ENCODE results near the gene IGFALS.

The IGFALS gene

GRCh38 chr16:1791943-1792812, 1.3 kb downstream of the IGFALS start:
- no peaks in the 10 kb centered on the region for H3K4me1 ChIP-seq
- no peak overlapping the region for H3K4me3 ChIP-seq (ENCODE audit: low read depth, low read length)
- H3K9me3 ChIP-seq = no peaks in the 10 kb centered on the region
- TF ChIP-seq CTCF (IDR thresholded peaks at IDR 0.05; ENCODE audit: low read depth, low read length) = no peak
- H3K27me3 ChIP-seq = no peaks in the 10 kb centered on the region
- DNase-seq = peak; percentile 36
- peaks cover 41% of the 10 kb centered on the region for H3K36me3 ChIP-seq

GRCh38 chr16:1791256-1791942, 2.1 kb downstream of the IGFALS start:
- Histone ChIP-seq H3K36me3 (peaks cover 49% of the 10 kb centered on the region), H3K4me1 (no peaks in the 10 kb centered on the region), H3K4me3 (ENCODE audit: low read depth, low read length) (no peak overlapping the region), H3K27me3 (no peaks in the 10 kb centered on the region), H3K9me3 (no peaks in the 10 kb centered on the region)
- TF ChIP-seq CTCF (IDR thresholded peaks at IDR 0.05; ENCODE audit: low read depth, low read length) = no peak
- no peak for DNase-seq

- no peaks in the 10 kb centered on the region for H3K9me3 ChIP-seq
- no peak for DNase-seq
- TF ChIP-seq CTCF (IDR thresholded peaks at IDR 0.05; ENCODE audit: low read depth, low read length) = no peak
- no peak overlapping the region for H3K4me3 ChIP-seq (ENCODE audit: low read depth, low read length)
- H3K4me1 ChIP-seq = no peaks in the 10 kb centered on the region
- peaks cover 50% of the 10 kb centered on the region for H3K36me3 ChIP-seq
- H3K27me3 ChIP-seq = no peaks in the 10 kb centered on the region
These were observed 2.8 kb downstream of the IGFALS start for GRCh38 chr16:1790611-1791255.

GRCh38 chr16:1790261-1790610, 3.3 kb downstream of the IGFALS start:
- H3K9me3 ChIP-seq = no peaks in the 10 kb centered on the region
- no peak for DNase-seq
- peaks cover 51% of the 10 kb centered on the region for H3K36me3 ChIP-seq
- H3K4me1 ChIP-seq = no peaks in the 10 kb centered on the region
- TF ChIP-seq CTCF (IDR thresholded peaks at IDR 0.05; ENCODE audit: low read depth, low read length) = no peak
- no peak overlapping the region for H3K4me3 ChIP-seq (ENCODE audit: low read depth, low read length)
- H3K27me3 ChIP-seq = no peaks in the 10 kb centered on the region

- no peaks in the 10 kb centered on the region for H3K9me3 ChIP-seq
- no peak for DNase-seq
- H3K36me3 ChIP-seq = peaks cover 53% of the 10 kb centered on the region
- no peaks in the 10 kb centered on the region for H3K4me1 ChIP-seq
- no peak for TF ChIP-seq CTCF (IDR thresholded peaks at IDR 0.05; ENCODE audit: low read depth, low read length)
- H3K4me3 ChIP-seq (ENCODE audit: low read depth, low read length) = no peak overlapping the region
- H3K27me3 ChIP-seq = no peaks in the 10 kb centered on the region
These were observed 3.9 kb downstream of the IGFALS start for GRCh38 chr16:1789643-1790045.
